Nephron progenitor cell (in vitro differentiated cells): ENCODE results near the gene KY.

Experiments
- DNase-seq: peaks from one replicate; pipeline ENCODE4 v3.0.0; 2021
- H3K27ac Mint-ChIP-seq: 2 replicates; pipeline ENCODE4 v1.8.0; 2021; ENCODE audit warnings: mild to moderate bottlenecking, moderate library complexity, mixed read lengths
- H3K27me3 Mint-ChIP-seq: 2 replicates; pipeline ENCODE4 v1.8.0; 2021; ENCODE audit warnings: mild to moderate bottlenecking, low read depth, mixed read lengths; ENCODE audit not compliant: poor library complexity
- H3K36me3 Mint-ChIP-seq: 2 replicates; pipeline ENCODE4 v1.8.0; 2021; ENCODE audit warnings: low read depth, mixed read lengths
- H3K4me1 Mint-ChIP-seq: 2 replicates; pipeline ENCODE4 v1.8.0; 2021; ENCODE audit warnings: mixed read lengths
- H3K4me3 Mint-ChIP-seq: 2 replicates; pipeline ENCODE4 v1.8.0; 2021; ENCODE audit warnings: mild to moderate bottlenecking, moderate library complexity, mixed read lengths
- H3K9me3 Mint-ChIP-seq: 2 replicates; pipeline ENCODE4 v1.8.0; 2021; ENCODE audit warnings: mild to moderate bottlenecking, moderate library complexity, mixed read lengths
- CTCF ChIP-seq: fragments of 200-600 bp; sonication (generic); IDR thresholded peaks from 2 replicates; pipeline ENCODE4 v1.5.0; 2021; ENCODE audit warnings: antibody characterized with exemption

KY gene

GRCh38 chr3:134610432-134611385 lies 40.1 kb downstream of the KY start:
- H3K4me1 Mint-ChIP-seq, result peaks cover 33% of the 10 kb centered on the region
- TF ChIP-seq CTCF, result no peak
- H3K27ac Mint-ChIP-seq, result no peak overlapping the region
- no peaks in the 10 kb centered on the region for H3K9me3 Mint-ChIP-seq
- H3K27me3 Mint-ChIP-seq, result peaks cover 21% of the 10 kb centered on the region
- no peaks in the 10 kb centered on the region for H3K36me3 Mint-ChIP-seq
- no peak for DNase-seq
- H3K4me3 Mint-ChIP-seq, result no peak overlapping the region

GRCh38 chr3:134609821-134610431 lies 40.9 kb downstream of the KY start:
- TF ChIP-seq CTCF, result no peak
- H3K36me3 Mint-ChIP-seq, result no peaks in the 10 kb centered on the region
- no peak overlapping the region for H3K4me3 Mint-ChIP-seq
- DNase-seq, result peak; percentile 21
- H3K4me1 Mint-ChIP-seq, result peaks cover 33% of the 10 kb centered on the region
- H3K27ac Mint-ChIP-seq, result no peak overlapping the region
- H3K27me3 Mint-ChIP-seq, result peaks cover 21% of the 10 kb centered on the region
- H3K9me3 Mint-ChIP-seq, result no peaks in the 10 kb centered on the region

GRCh38 chr3:134608771-134609435 lies 41.9 kb downstream of the KY start:
- Mint-ChIP-seq H3K27me3 (peaks cover 21% of the 10 kb centered on the region), H3K36me3 (no peaks in the 10 kb centered on the region), H3K4me3 (no peak overlapping the region), H3K4me1 (peaks cover 33% of the 10 kb centered on the region), H3K27ac (no peak overlapping the region), H3K9me3 (no peaks in the 10 kb centered on the region)
- TF ChIP-seq CTCF, result no peak
- no peak for DNase-seq

- H3K27me3 Mint-ChIP-seq, result peaks cover 24% of the 10 kb centered on the region
- TF ChIP-seq CTCF, result no peak
- peaks cover 33% of the 10 kb centered on the region for H3K4me1 Mint-ChIP-seq
Measured at GRCh38 chr3:134608023-134608770, 42.6 kb downstream of the KY start.

GRCh38 chr3:134607054-134608022 lies 43.5 kb downstream of the KY start:
- no peak for DNase-seq
- no peak for TF ChIP-seq CTCF
- H3K4me3 Mint-ChIP-seq, result no peak overlapping the region
- no peak overlapping the region for H3K27ac Mint-ChIP-seq
- H3K27me3 Mint-ChIP-seq, result peaks cover 20% of the 10 kb centered on the region
- H3K9me3 Mint-ChIP-seq, result no peaks in the 10 kb centered on the region
- H3K36me3 Mint-ChIP-seq, result no peaks in the 10 kb centered on the region
- peaks cover 33% of the 10 kb centered on the region for H3K4me1 Mint-ChIP-seq

More at GRCh38 chr3:134608023-134608770, 42.6 kb downstream of the KY start:
- no peak for DNase-seq
- no peaks in the 10 kb centered on the region for H3K9me3 Mint-ChIP-seq
- H3K36me3 Mint-ChIP-seq, result no peaks in the 10 kb centered on the region
- no peak overlapping the region for H3K4me3 Mint-ChIP-seq
- no peak overlapping the region for H3K27ac Mint-ChIP-seq
